Activated CD4-positive, alpha-beta memory T cell treated with anti-CD3 and anti-CD28 coated beads, Interleukin-2, amount 10 ng/mL, durations not matched to agents 7 days and 5 days (primary cell): ENCODE data around the gene HAS3. TPM values are rescaled to one million over a fixed set of nuclear protein-coding genes. Genes with fewer than 3 reads are reported as not detected.
"Not testable (repeated sequence)": the region's sequence is repeated elsewhere in the genome, so short reads cannot be mapped to it uniquely, and the experiment has no call there.

Experiments used
- CTCF ChIA-PET: fragments of 350-600 bp; sonication (Branson Sonifier 250); formaldehyde crosslinking; loops from one replicate; lab custom pipeline; 2021; ENCODE audit warnings: antibody characterized with exemption, inconsistent platforms; lab: Charles Lee
- POLR2A ChIA-PET: fragments of 350-600 bp; sonication (Branson Sonifier 250); formaldehyde crosslinking; loops from one replicate; lab custom pipeline; 2021; ENCODE audit warnings: antibody characterized with exemption; lab: Charles Lee
- DNase-seq: peaks from one replicate; pipeline ENCODE4 v3.0.0-alpha.2; 2020
- H3K27ac Mint-ChIP-seq: one replicate; pipeline ENCODE4 v1.8.0; 2021; ENCODE audit warnings: mild to moderate bottlenecking, mixed read lengths
- H3K27me3 Mint-ChIP-seq: one replicate; pipeline ENCODE4 v1.8.0; 2021; ENCODE audit warnings: mixed read lengths
- H3K36me3 Mint-ChIP-seq: one replicate; pipeline ENCODE4 v1.8.0; 2021; ENCODE audit warnings: low read depth, mixed read lengths
- H3K4me1 Mint-ChIP-seq: one replicate; pipeline ENCODE4 v1.8.0; 2021; ENCODE audit warnings: mixed read lengths
- H3K4me3 Mint-ChIP-seq: one replicate; pipeline ENCODE4 v1.8.0; 2021; ENCODE audit warnings: mild to moderate bottlenecking, mixed read lengths
- H3K9me3 Mint-ChIP-seq: one replicate; pipeline ENCODE4 v1.8.0; 2021; ENCODE audit warnings: mixed read lengths
- total RNA-seq, 2 experiments: library from RNA; stranded (reverse); gene quantifications; one replicate each; pipeline ENCODE4 v1.2.3, GENCODE V29; 2021

Gene HAS3
- under 1 TPM; 0.38 to 0.71 TPM for total RNA-seq

- no peak within 1 kb of the TSS for H3K27ac Mint-ChIP-seq
- CTCF ChIA-PET: interaction anchor here (0.8 to 2.3 kb wide), 7 partner anchors 12 to 515 kb away, joined by 3 to 13 read pairs (median 4); no protein-coding TSS in a partner anchor
- no peaks in the 10 kb centered on the region for H3K9me3 Mint-ChIP-seq
- POLR2A ChIA-PET: interaction anchor here (1.0 kb wide), 1 partner anchor 27 kb away, joined by 3 read pairs; no protein-coding TSS in a partner anchor
- H3K4me3 Mint-ChIP-seq: peak within 1 kb of the TSS; percentile 69
- H3K27me3 Mint-ChIP-seq: peaks cover 43% of the 10 kb centered on the region
- DNase-seq: peak; percentile 36
- H3K36me3 Mint-ChIP-seq: no peaks in the 10 kb centered on the region
- H3K4me1 Mint-ChIP-seq: peaks cover 15% of the 10 kb centered on the region
Measured at GRCh38 chr16:69105501-69106361, at the start of gene HAS3. Gene HAS3 (plus strand): TSS chr16:69105653. CDS start chr16:69109396, 3,743 bp downstream.

GRCh38 chr16:69055980-69056379 is 49.5 kb upstream of the HAS3 start:
- Mint-ChIP-seq H3K4me3 (no peak overlapping the region), H3K27me3 (no peaks in the 10 kb centered on the region), H3K9me3 (no peaks in the 10 kb centered on the region), H3K36me3 (no peaks in the 10 kb centered on the region), H3K27ac (no peak overlapping the region), H3K4me1 (no peaks in the 10 kb centered on the region)
- ChIA-PET POLR2A (no interaction called here), CTCF (no interaction called here)
- no peak for DNase-seq

GRCh38 chr16:69056421-69056820 is 49.0 kb upstream of the HAS3 start:
- Mint-ChIP-seq H3K9me3 (no peaks in the 10 kb centered on the region), H3K27ac (no peak overlapping the region), H3K36me3 (no peaks in the 10 kb centered on the region), H3K27me3 (no peaks in the 10 kb centered on the region), H3K4me1 (no peaks in the 10 kb centered on the region), H3K4me3 (no peak overlapping the region)
- CTCF ChIA-PET: no interaction called here
- DNase-seq: no peak
- POLR2A ChIA-PET: no interaction called here

- no peak overlapping the region for H3K4me3 Mint-ChIP-seq
- POLR2A ChIA-PET: no interaction called here
- DNase-seq: no peak
- no peaks in the 10 kb centered on the region for H3K36me3 Mint-ChIP-seq
- no peak overlapping the region for H3K27ac Mint-ChIP-seq
- no peaks in the 10 kb centered on the region for H3K9me3 Mint-ChIP-seq
- H3K4me1 Mint-ChIP-seq: no peaks in the 10 kb centered on the region
- H3K27me3 Mint-ChIP-seq: no peaks in the 10 kb centered on the region
- CTCF ChIA-PET: interaction anchor here (0.6 kb wide), 1 partner anchor 424 kb away, joined by 3 read pairs; no protein-coding TSS in a partner anchor
Measured at GRCh38 chr16:69057400-69058378, 47.8 kb upstream of the HAS3 start.

GRCh38 chr16:69063491-69063890 is 42.0 kb upstream of the HAS3 start:
- DNase-seq, POLR2A ChIA-PET, H3K4me1 Mint-ChIP-seq, H3K27ac Mint-ChIP-seq, H3K9me3 Mint-ChIP-seq, H3K4me3 Mint-ChIP-seq, H3K36me3 Mint-ChIP-seq, H3K27me3 Mint-ChIP-seq: not testable (repeated sequence)
- CTCF ChIA-PET: interaction anchor here (0.6 kb wide), 1 partner anchor 223 kb away, joined by 3 read pairs; no protein-coding TSS in a partner anchor

- no peaks in the 10 kb centered on the region for H3K27me3 Mint-ChIP-seq
- no peak for DNase-seq
- no peaks in the 10 kb centered on the region for H3K4me1 Mint-ChIP-seq
- no peaks in the 10 kb centered on the region for H3K36me3 Mint-ChIP-seq
- CTCF ChIA-PET: no interaction called here
- no peak overlapping the region for H3K4me3 Mint-ChIP-seq
- POLR2A ChIA-PET: no interaction called here
- H3K27ac Mint-ChIP-seq: no peak overlapping the region
- H3K9me3 Mint-ChIP-seq: no peaks in the 10 kb centered on the region
Measured at GRCh38 chr16:69064124-69064763, 41.2 kb upstream of the HAS3 start.

GRCh38 chr16:69064764-69065313 is 40.6 kb upstream of the HAS3 start:
- Mint-ChIP-seq H3K27me3 (no peaks in the 10 kb centered on the region), H3K4me3 (no peak overlapping the region), H3K9me3 (no peaks in the 10 kb centered on the region), H3K4me1 (no peaks in the 10 kb centered on the region), H3K27ac (no peak overlapping the region), H3K36me3 (no peaks in the 10 kb centered on the region)
- CTCF ChIA-PET: no interaction called here
- POLR2A ChIA-PET: no interaction called here
- no peak for DNase-seq

GRCh38 chr16:69069504-69069903 is 35.9 kb upstream of the HAS3 start:
- POLR2A ChIA-PET: no interaction called here

GRCh38 chr16:69071036-69071435 is 34.4 kb upstream of the HAS3 start:
- ChIA-PET CTCF (no interaction called here), POLR2A (no interaction called here)
- Mint-ChIP-seq H3K27me3 (no peaks in the 10 kb centered on the region), H3K27ac (no peak overlapping the region), H3K4me1 (no peaks in the 10 kb centered on the region), H3K4me3 (no peak overlapping the region), H3K36me3 (no peaks in the 10 kb centered on the region), H3K9me3 (no peaks in the 10 kb centered on the region)
- DNase-seq: no peak

More at GRCh38 chr16:69069504-69069903, 35.9 kb upstream of the HAS3 start:
- no peaks in the 10 kb centered on the region for H3K27me3 Mint-ChIP-seq
- H3K27ac Mint-ChIP-seq: no peak overlapping the region
- CTCF ChIA-PET: no interaction called here
- no peak overlapping the region for H3K4me3 Mint-ChIP-seq
- H3K36me3 Mint-ChIP-seq: no peaks in the 10 kb centered on the region
- no peaks in the 10 kb centered on the region for H3K9me3 Mint-ChIP-seq
- DNase-seq: no peak
- H3K4me1 Mint-ChIP-seq: no peaks in the 10 kb centered on the region

- H3K36me3 Mint-ChIP-seq: no peaks in the 10 kb centered on the region
- POLR2A ChIA-PET: no interaction called here
- H3K9me3 Mint-ChIP-seq: no peaks in the 10 kb centered on the region
- CTCF ChIA-PET: interaction anchor here (0.7 kb wide), 1 partner anchor 61 kb away, joined by 4 read pairs; no protein-coding TSS in a partner anchor
- no peak overlapping the region for H3K27ac Mint-ChIP-seq
- H3K4me3 Mint-ChIP-seq: no peak overlapping the region
- no peak for DNase-seq
- H3K4me1 Mint-ChIP-seq: no peaks in the 10 kb centered on the region
- no peaks in the 10 kb centered on the region for H3K27me3 Mint-ChIP-seq
Measured at GRCh38 chr16:69072640-69072974, 32.8 kb upstream of the HAS3 start.

GRCh38 chr16:69073181-69073702 is 32.2 kb upstream of the HAS3 start:
- no peak for DNase-seq
- CTCF ChIA-PET: interaction anchor here (0.7 kb wide), 1 partner anchor 61 kb away, joined by 4 read pairs; no protein-coding TSS in a partner anchor
- H3K36me3 Mint-ChIP-seq: no peaks in the 10 kb centered on the region
- H3K9me3 Mint-ChIP-seq: no peaks in the 10 kb centered on the region
- H3K4me3 Mint-ChIP-seq: no peak overlapping the region
- no peak overlapping the region for H3K27ac Mint-ChIP-seq
- POLR2A ChIA-PET: no interaction called here
- H3K27me3 Mint-ChIP-seq: no peaks in the 10 kb centered on the region
- no peaks in the 10 kb centered on the region for H3K4me1 Mint-ChIP-seq

- Mint-ChIP-seq H3K9me3 (no peaks in the 10 kb centered on the region), H3K27me3 (no peaks in the 10 kb centered on the region), H3K4me1 (no peaks in the 10 kb centered on the region), H3K27ac (no peak overlapping the region), H3K4me3 (no peak overlapping the region), H3K36me3 (no peaks in the 10 kb centered on the region)
- POLR2A ChIA-PET: no interaction called here
- DNase-seq: no peak
- CTCF ChIA-PET: no interaction called here
Measured at GRCh38 chr16:69077251-69077650, 28.2 kb upstream of the HAS3 start.
